GM20000 (cell line): ENCODE data around the gene GSG1L.

ENCODE experiments used
- DNase-seq: peaks from one replicate; pipeline ENCODE4 v3.0.0; 2012; ENCODE audit warnings: low spot score
- TF ChIP-seq, protein P1 (sequence below): IDR thresholded peaks from 2 replicates; pipeline ENCODE4 v1.5.1; 2012; ENCODE audit warnings: mild to moderate bottlenecking, control low read depth; ENCODE audit errors: extremely low read depth, missing control alignments

Gene GSG1L

DNA sequence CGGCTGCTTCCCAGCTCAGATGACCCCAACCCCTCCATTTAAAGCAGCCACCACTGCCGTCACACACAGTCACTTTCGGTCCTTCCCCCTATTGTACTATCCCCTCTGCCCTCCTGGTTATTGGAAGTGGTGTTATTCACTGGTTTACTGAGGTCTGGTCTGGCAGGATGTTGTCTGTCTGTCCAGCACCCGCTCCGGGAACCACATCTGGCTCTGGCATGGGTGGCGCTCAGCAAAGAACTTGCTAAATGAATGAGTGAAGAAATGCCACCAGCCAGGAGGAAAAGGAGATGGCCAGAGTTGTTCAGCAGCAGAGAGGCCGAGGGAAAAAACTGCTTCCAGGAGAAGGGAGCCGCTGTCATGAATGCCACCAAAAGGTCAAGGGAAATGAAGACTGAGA is 161.6 kb downstream of the GSG1L start:
- DNase-seq: no peak
- TF ChIP-seq, protein P1, sequence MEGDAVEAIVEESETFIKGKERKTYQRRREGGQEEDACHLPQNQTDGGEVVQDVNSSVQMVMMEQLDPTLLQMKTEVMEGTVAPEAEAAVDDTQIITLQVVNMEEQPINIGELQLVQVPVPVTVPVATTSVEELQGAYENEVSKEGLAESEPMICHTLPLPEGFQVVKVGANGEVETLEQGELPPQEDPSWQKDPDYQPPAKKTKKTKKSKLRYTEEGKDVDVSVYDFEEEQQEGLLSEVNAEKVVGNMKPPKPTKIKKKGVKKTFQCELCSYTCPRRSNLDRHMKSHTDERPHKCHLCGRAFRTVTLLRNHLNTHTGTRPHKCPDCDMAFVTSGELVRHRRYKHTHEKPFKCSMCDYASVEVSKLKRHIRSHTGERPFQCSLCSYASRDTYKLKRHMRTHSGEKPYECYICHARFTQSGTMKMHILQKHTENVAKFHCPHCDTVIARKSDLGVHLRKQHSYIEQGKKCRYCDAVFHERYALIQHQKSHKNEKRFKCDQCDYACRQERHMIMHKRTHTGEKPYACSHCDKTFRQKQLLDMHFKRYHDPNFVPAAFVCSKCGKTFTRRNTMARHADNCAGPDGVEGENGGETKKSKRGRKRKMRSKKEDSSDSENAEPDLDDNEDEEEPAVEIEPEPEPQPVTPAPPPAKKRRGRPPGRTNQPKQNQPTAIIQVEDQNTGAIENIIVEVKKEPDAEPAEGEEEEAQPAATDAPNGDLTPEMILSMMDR: no peak

DNA sequence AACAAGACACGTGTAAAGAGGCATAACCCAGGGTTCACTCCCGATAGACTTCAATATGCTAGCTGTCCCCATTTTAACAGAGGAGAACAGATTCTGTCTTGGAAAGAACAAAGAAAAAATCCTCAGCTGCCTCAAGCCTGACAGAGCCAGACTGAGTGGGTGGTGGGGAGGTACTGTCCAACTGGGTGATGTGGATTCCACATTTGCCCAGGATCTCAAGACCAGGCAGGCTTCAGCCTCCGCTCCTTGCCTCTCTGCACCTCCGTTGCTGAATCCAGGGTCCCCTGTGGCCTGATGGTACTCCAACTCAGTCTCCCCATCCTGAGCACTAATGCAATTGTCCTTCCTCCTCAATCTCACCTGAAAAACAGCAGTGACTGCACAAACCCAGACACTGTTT is 163.8 kb downstream of the GSG1L start:
- TF ChIP-seq, protein P1: no peak
- no peak for DNase-seq

DNA sequence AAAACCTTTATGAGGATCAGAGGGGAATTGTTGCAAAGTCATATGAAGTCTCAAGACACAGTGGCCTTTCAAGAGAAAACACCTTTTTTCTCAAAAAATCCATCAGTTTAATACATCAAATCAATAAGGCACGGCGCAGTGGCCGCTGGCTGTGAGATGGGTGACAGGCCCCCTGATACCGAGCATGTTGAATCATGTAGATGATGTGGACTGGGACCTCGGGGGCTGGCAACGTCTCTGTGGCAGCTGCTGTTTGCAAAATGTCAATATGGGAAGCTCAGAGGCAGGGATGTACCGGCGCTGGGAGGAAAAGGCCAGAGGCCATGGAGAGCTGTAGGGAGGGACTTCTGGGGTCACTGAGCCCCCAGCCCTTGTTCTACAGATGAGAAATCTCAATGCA is 169.1 kb downstream of the GSG1L start:
- TF ChIP-seq, protein P1: no peak
- DNase-seq: no peak

DNA sequence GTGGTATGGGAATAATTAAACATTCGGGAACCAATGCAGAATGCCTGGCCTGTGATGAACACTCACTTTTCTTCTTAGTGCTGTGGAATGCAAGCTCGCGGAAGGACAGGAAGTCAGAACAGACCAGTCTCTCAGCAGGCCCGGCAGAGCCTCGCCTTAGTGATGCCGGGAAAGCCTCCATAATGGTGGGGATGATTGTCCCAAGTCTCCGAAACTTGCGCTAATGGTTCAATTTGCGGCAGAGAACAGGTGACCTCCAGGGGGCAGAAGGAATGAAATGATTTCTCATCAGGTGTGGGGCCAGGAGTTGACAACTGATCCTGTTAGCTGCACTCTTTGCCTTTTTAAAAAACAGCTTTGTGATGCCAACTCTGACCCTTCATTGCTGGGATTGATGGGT is 170.6 kb downstream of the GSG1L start:
- DNase-seq: no peak
- TF ChIP-seq, protein P1: no peak

DNA sequence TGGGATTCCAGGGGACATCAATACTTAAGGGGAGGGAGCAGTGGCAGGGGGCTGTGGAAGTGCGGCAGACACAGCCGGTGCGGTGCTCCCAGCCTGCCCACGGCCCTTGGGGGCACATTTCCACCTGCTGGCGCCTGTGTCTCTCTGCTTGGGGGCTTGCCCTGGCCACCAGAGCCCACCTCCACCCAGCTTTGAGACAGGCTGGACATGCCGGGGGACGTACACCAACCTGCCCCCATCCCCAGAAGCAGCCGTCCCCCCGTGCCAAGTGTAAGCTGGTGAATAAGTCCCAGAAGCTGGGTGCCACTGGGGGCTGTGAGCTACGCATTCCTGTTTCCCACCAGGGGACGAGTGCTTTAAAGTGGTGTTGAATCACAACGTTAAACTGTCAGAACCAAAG is 172.6 kb downstream of the GSG1L start:
- DNase-seq: no peak
- TF ChIP-seq, protein P1: no peak

DNA sequence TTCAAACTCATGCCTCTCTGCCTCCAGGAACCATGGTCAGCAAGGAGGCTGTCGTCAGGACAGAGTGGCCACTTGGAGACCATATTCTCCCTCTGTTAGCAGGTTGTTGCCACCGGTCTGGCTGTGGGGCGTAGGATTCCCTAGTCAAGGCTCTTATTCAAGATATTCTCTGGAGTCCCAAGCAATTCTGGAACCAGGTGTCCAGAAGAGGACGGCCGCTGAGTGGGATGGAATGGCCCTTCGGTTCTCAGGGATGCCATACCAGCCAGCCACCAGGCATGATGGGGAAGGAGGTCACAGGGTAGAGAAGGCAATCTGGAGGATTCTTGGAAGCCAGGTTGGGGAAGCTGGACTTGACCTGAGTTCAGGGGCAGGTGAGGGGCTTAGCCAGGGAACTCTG is 173.5 kb downstream of the GSG1L start:
- DNase-seq: no peak
- TF ChIP-seq, protein P1: no peak

DNA sequence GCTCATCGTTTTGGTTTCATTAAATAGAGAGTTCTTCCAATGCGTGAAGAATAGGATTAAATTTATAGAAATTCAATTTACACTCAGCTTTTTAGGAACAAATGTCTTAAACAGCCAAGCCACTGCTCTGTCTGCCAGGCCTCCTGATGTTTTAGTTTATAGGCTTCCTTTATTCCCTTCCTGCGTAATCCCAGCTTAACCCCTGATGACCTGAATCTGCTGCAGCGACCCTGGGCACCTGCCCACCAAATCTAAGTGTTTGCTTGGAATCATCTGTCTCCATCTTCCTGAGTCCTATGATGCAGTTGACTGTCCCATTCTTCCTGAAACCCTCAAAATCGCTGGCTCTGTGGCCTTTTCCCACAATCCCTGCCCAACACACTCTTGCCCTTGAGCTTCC is 179.9 kb downstream of the GSG1L start:
- no peak for DNase-seq
- TF ChIP-seq, protein P1: no peak
